Middle frontal gyrus (tissue), 1 donor: ENCODE results near the gene MUC4.
"Not testable (repeated sequence)": the region's sequence is repeated elsewhere in the genome, so short reads cannot be mapped to it uniquely, and the experiment has no call there.

Source experiments
- DNase-seq: peaks from one replicate; pipeline ENCODE4 v3.0.0-alpha.2; 2015; ENCODE audit warnings: low spot score; ENCODE audit errors: extremely low spot score

MUC4 gene

GRCh38 chr3:195746346-195746745 lies 65.4 kb downstream of the MUC4 start:
- no peak for DNase-seq

DNA sequence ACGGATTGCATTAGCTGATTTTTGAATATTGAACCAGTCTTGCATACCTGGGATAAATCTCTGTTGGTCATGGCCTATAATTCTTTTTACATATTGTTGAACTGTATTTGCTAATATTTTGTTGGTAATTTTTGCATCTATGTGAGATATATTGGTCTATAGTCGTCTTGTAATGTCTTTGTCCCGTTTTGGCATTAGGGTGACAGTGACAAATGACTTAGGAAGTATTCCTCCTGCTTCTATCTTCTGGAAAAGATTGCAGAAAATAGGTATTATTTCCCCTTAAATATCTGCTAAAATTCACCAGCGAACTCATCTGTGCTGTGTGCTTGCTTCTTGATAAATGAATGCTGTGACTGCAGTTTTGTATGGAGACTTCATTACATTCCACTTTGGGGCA lies 67.3 kb downstream of the MUC4 start:
- DNase-seq, result no peak

GRCh38 chr3:195739561-195740111 lies 72.1 kb downstream of the MUC4 start:
- no peak for DNase-seq

GRCh38 chr3:195738274-195739044 lies 73.3 kb downstream of the MUC4 start:
- DNase-seq, result no peak

DNA sequence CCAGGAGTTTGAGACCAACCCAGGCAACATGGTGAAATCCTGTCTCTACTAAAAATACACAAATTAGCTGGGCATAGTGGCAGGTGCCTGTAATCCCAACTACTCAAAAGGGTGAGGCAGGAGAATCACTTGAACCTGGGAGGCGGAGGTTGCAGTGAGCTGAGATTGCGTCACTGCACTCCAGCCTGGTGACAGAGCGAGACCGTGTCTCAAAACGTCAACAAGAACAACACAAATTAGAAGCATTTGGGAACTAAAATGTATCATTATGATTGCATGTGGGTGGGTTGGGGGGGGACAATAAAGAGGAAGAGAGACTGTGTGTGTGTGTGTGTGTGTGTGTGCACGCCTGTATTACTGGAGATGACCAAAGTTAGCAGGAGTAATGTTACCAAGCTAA lies 73.9 kb downstream of the MUC4 start:
- DNase-seq, result not testable (repeated sequence)

DNA sequence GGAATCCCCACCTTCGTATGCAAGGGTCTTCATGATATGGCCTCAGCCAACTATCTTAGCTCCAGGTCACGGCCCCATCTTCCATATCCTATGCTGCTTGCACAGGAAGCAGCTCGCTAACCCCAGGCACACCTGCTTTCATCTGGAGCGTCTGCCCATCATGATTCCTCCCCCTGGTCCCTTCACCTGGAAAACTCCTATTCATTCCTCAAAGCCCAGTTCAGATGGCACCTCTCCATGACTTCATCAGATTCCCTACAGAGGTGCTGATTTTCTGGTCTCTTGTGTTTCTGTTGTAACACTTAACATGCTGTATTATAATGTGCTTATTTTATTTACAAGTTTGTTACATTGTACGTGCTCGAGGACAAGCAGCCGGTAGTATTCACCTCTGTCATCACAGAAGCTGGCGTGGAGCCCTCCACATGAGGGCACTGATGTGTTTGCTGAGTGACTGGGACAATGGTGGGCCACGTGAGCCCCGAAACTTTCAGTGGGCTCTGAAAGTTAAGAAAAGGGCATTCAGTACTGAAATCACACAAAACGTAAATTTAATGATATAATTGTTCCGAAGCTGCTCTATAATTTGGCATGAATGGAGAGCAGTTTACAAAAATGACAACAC lies 74.8 kb downstream of the MUC4 start:
- no peak for DNase-seq

DNA sequence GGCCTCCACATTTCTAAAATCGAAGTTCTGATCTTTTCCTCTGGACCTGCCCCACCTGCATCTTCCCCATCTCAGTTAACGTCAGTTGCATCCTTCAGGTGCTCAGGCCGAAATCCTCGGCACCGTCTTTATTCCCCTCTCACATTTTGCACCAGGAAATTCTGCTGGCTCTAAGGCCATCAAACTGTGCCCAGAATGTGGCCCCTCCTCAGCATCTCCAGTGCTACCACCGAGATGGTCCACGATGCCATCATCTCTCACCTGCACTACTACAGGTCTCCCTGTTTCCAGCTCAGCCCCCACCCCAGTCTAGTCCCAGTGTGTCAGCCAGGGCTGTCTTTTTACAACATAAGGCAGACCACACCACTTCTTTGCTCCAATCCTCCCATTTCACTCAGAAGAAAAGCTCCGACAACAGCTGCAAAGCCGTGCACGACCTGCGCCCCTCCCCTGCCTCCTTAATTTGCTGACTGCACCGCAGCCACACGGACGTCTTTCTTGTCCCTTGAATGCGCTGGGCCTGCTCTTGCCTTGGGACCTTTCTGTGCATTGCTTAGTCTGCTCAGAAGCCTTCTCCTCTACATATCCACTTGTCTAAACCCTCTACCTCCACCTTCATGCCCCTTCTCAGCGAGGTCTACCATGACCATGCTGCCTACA lies 76.6 kb downstream of the MUC4 start:
- no peak for DNase-seq

DNA sequence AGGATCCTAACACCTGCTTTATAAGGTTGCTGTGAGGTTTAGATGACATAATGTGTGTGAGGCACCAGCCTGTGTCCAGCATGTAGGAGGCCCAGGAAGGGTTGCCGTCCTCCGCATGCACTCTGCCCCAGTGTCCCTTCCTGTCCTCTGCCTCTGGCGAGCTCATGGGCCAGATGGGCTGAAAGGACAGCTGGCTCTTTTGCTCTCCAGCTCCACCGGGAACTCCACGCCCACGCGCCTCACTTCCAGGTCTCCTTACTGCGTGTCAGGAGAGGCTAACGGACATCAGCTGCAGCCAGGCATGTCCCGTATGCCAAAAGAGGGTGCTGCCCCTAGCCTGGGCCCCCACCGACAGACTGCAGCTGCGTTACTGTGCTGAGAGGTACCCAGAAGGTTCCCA lies 78.8 kb downstream of the MUC4 start:
- no peak for DNase-seq

DNA sequence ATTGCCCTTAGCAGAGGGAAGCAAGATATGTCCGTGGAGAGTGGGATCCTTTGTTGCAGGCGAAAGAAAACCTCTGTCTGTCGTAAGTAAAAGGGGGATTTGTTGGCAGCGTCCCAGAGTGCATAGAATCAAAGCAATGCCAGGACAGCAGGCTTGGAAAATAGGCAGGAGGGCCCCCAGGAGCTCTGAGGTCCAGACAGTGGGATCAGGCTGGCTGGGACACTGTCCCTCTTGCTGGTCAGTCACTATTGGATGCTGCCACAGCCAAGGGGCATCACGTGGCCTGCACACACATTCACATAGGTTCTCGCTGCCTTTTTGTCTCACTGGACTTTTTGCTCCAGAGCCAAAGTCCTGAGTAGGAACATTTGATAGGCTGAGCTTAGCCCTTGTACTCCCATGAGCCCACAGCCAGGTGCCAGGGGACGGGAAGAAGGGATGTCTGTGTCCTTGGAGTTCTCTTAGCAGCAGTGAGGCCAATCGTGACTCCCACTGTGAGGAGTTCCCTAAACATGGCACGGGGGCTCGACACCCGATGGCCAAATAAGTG lies 80.3 kb downstream of the MUC4 start:
- DNase-seq, result no peak

DNA sequence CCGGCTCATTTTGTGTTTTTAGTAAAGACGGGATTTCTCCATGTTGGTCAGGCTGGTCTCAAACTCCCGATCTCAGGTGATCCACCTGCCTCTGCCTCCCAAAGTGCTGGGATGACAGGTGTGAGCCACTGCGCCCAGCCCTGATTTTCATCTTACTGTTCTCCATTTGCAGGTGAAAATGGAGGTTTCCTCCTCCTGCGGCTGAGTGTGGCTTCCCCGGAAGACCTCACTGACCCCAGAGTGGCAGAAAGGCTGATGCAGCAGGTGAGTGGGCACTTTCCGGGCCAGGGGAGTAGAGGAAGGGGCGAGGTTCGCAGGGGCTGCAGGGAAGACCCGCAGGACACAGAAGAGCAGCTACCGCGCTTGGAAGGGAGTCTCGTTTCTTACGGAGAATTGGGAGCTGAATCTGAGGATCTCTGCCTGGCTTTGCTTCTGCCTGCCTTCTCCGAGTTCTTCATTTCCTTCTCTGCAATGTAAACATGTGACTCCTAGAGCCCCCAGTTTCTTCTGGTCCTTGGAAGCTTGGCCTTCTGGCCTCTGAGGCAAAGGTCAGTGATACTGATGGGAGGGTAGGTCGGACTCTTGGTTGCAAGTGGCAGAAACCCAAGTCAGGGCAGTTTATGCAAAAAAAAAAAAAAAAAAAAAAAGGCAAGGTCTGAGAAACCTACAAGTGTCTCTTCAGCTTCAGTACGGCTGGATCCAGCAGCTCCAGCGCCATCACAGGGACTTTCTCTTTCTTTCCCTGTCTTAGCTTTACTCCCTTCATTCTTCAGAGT lies 82.1 kb downstream of the MUC4 start:
- DNase-seq, result no peak

- DNase-seq, result not testable (repeated sequence)
These were observed 82.9 kb downstream of the MUC4 start for GRCh38 chr3:195728789-195729188.

GRCh38 chr3:195727606-195728195 lies 84.0 kb downstream of the MUC4 start:
- no peak for DNase-seq

DNA sequence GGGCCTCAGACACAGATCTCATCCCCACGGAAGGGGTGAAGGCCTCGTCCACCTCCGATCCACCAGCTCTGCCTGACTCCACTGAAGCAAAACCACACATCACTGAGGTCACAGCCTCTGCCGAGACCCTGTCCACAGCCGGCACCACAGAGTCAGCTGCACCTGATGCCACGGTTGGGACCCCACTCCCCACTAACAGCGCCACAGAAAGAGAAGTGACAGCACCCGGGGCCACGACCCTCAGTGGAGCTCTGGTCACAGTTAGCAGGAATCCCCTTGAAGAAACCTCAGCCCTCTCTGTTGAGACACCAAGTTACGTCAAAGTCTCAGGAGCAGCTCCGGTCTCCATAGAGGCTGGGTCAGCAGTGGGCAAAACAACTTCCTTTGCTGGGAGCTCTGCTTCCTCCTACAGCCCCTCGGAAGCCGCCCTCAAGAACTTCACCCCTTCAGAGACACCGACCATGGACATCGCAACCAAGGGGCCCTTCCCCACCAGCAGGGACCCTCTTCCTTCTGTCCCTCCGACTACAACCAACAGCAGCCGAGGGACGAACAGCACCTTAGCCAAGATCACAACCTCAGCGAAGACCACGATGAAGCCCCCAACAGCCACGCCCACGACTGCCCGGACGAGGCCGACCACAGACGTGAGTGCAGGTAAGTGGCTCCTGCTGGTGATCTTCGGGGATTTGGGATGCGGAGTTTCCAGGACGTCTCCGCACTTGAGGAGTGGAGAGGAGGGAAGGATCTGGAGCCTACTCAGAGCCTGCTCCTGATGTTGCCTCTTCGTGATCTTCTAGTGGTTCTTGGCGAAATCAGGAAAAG lies 85.6 kb downstream of the MUC4 start:
- DNase-seq, result not testable (repeated sequence)

- DNase-seq, result not testable (repeated sequence)
These were observed 87.4 kb downstream of the MUC4 start for GRCh38 chr3:195724363-195724762.

- DNase-seq, result not testable (repeated sequence)
These were observed 88.8 kb downstream of the MUC4 start for GRCh38 chr3:195722996-195723345.

GRCh38 chr3:195722139-195722995 lies 89.4 kb downstream of the MUC4 start:
- DNase-seq, result not testable (repeated sequence)

- not testable (repeated sequence) for DNase-seq
These were observed 90.8 kb downstream of the MUC4 start, which contains the start of gene MUC20 for GRCh38 chr3:195720831-195721506. Gene MUC20, plus strand, starts transcription at chr3:195720978. Its CDS starts 30 bp downstream, at chr3:195721008.
